GM12865 (cell line): ENCODE results near the gene STARD10.

ENCODE experiments used
- DNase-seq: peaks from one replicate; pipeline ENCODE4 v3.0.0; 2010; ENCODE audit warnings: low read depth
- H3K4me3 ChIP-seq: 2 replicates; pipeline ENCODE4 v1.5.1; 2011; ENCODE audit warnings: mild to moderate bottlenecking, low read depth, low read length, control low read depth
- TF ChIP-seq, protein P1 (sequence below): IDR thresholded peaks from 2 replicates; pipeline ENCODE4 v1.5.1; 2011; ENCODE audit warnings: low read length, control low read depth, low read depth, inconsistent platforms; ENCODE audit not compliant: insufficient read depth; ENCODE audit errors: missing control alignments

Gene STARD10

DNA sequence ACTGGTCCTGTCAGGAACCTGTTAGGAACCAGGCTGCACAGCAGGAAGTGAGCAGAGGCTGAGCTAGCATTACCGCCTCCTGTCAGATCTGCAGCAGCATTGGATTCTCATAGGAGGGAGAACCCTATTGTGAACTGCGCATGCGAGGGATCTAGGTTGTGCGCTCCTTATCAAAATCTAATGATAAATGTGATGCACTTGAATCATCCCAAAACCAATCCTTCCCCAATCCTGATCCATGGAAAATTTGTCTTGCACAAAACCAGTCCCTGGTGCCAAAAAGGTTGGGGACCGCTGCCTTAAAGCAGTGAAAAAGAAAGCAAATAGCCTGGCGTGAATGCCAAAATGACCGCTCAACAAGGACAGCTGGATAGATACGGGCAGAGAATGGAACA is 39.7 kb downstream of the STARD10 start:
- no peak overlapping the region for H3K4me3 ChIP-seq
- DNase-seq = no peak
- TF ChIP-seq, protein P1, sequence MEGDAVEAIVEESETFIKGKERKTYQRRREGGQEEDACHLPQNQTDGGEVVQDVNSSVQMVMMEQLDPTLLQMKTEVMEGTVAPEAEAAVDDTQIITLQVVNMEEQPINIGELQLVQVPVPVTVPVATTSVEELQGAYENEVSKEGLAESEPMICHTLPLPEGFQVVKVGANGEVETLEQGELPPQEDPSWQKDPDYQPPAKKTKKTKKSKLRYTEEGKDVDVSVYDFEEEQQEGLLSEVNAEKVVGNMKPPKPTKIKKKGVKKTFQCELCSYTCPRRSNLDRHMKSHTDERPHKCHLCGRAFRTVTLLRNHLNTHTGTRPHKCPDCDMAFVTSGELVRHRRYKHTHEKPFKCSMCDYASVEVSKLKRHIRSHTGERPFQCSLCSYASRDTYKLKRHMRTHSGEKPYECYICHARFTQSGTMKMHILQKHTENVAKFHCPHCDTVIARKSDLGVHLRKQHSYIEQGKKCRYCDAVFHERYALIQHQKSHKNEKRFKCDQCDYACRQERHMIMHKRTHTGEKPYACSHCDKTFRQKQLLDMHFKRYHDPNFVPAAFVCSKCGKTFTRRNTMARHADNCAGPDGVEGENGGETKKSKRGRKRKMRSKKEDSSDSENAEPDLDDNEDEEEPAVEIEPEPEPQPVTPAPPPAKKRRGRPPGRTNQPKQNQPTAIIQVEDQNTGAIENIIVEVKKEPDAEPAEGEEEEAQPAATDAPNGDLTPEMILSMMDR = no peak

DNA sequence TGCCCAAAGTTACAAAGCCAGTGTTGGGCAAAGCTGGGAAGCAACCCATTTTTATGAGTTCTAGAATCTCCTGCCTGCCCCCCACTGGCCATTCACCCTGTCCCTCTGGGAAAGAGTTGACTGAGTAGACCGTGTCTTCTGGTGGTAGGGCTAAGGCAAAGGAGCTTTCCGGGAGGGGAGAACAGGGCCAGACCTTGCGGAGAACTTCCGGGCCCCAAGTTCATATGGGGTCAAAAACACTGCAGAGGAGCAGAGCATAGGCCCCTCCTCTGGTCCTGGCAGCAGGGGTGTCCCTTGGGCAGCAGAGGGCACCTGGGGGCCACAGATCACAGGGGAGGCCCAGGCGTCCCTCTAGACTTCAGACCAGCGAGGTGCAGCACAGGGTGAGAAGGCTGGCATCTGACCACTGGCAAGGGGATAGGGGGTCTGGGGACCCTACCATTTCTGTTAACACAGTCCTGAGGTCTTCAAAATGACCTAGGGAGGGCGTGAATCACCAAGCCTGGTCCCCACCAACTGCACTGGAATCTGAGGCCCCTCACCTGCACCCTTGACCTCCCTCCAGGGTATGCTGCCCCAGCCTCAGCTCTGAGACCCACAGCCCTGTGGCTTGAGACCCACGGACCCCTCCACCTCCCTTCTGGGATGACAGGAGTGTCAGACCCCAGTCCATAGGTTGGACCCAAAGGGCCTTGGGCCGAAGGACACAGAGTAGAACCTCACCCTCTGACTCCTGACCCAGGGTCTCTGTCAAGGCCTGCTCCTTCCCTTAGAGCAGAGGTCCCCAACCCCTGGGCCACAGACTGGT is 40.3 kb downstream of the STARD10 start:
- TF ChIP-seq, protein P1 = no peak
- no peak for DNase-seq
- no peak overlapping the region for H3K4me3 ChIP-seq

DNA sequence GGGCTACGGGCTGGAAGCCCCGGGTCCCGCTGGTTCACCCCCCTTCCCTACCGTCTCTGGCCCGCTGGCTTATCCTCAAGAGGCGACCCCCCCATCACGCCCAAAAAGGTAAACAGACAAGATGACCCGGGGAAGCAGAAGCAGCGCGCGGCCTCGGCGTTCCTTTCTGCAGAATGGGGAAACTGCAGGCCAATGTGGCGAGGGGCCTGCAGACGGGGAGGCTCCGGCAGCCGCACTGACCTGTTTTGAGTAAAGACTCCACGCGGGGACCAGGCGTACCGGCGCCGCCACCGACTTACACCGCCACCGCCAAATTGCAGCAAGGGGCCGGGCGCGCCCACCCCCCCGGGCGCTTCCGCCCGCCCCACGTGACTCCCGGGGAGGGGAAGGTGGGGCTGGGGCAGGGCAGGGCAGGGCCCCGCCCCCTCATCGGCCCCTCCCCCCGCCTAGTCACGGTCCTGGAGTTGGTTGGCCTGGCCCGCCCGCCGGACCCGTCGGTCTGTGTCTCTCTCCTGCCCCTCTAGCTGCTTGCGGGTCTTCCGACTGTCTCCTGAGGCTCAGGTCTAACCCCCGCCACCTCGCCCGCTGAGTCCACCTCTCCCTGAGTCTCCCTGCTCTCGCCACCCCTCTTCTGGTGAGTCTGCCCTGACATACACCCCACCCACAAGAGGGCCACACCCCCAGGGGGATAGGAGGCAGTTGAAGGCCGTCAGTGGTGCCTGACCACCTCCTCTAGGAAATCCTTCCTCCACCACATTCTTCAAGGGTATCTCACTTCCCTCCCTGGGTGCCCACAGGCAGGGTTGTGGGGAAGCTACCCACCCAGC is 41.5 kb downstream of the STARD10 start, which contains the start of gene ARAP1:
Gene ARAP1 (minus strand): TSS at position 321 of the 827 bp plus-strand sequence. CDS start 25,280 bp downstream, outside the sequence.
- TF ChIP-seq, protein P1 = peak; percentile 3
- peak within 1 kb of the TSS; percentile 97 for H3K4me3 ChIP-seq
- DNase-seq = peak; percentile 83

DNA sequence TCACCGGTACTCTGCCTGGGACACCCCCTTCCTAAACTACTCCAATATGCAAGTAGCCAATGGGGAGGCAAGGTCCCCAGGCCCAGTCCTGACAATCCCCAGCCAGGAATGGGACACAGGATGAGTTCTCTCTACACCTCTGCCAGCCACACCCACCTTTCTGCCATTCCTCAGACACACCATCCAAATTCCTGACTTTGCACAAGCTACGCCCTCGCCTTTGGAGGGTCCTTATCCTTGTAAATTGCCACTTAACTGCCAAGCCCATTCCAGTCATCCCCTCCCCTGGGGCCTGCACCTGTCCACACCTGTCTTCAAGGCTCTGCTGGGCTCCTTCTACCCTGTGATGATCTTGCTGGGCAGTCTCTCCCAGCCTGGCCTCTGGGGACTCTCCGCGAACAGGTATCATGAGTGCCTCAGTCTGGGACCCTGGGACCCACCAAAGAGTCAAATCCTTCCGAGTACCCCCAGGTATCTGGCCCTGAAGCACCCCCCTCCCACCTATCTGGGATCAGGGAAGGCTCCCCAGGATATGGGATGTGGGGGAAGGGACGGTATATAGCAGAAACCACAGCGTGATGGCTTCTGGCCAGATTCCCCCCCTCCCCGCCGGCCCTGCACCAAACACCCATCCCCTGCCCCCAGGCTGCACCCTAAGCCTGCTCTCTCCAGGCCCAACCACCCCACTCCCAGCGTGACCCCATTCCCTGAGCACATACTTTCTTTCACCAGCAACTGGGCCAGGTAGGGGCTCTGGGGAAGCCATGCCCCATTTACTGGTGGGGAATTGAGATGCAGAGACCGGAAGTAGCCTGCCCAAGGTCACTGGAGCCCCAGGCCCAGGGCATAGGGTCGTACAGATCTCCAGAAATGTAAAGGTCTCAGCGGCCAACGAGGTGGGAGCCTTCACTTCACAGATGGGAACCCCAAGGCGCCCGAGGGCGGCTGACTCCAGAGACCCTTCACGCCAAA is 42.4 kb downstream of the STARD10 start:
- no peak for DNase-seq
- H3K4me3 ChIP-seq = peak overlapping the region; percentile 97
- TF ChIP-seq, protein P1 = no peak

DNA sequence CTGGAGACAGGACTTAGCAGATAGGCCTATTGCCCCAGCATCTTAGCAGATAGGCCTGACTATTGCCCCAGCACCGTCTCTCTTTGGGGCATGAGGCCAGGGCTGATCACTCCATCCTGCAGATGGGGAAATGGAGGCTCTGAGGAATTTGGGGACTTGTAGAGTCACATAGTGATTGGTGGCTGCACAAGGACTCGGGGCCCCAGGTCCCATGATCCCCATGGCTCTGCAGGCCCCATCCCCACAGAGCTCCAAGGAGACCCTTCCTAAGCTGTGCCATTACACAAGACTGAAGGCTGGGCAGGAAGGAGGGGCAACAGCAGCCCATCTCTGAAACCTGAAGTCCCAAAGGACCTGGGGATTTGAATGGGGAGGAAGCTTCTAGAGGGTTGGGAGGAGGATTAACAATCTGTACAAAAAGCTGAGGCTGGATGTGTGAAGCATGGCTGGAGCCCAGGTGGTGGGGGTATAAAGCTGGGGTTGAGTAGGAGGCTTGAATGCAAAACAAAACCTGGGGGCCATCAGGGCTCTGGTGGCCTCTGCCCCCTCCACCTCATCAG is 43.2 kb downstream of the STARD10 start:
- TF ChIP-seq, protein P1 = no peak
- H3K4me3 ChIP-seq = peak overlapping the region; percentile 97
- no peak for DNase-seq

DNA sequence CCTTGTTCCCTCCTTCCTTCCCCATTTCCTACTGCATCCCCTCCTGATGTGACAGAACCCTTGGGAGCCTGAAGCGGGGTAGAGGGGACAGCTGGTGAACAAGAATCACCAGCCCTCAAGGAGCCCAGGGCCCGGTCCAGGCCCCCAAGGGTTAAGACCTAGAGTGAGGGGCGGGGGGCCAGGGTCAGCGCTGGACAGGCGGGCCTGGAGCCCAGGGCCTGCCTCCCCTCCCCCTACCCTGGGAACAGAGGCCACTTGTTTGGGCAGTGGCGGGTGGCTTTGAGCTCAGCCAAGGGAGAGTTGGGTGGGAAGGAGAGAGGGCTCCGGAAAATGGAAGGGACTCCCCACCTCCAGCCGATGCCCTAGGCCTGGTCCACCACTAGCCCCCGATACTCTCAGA is 43.8 kb downstream of the STARD10 start:
- TF ChIP-seq, protein P1 = no peak
- H3K4me3 ChIP-seq = no peak overlapping the region
- DNase-seq = no peak
